RWPE1 (cell line): ENCODE data around the gene PM20D1.

ENCODE experiments used
- CTCF ChIA-PET: fragments of 350-600 bp; sonication (Branson Sonifier 250); formaldehyde crosslinking; extraction: SDS; loops from one replicate; lab custom pipeline; 2021; lab: Yijun Ruan, JAX
- POLR2A ChIA-PET: fragments of 400-600 bp; formaldehyde crosslinking; extraction: SDS; loops from one replicate; lab custom pipeline; 2020; ENCODE audit warnings: antibody characterized with exemption; ENCODE audit not compliant: low non-redundant PET; lab: Yijun Ruan, JAX
- DNase-seq: peaks from one replicate; pipeline ENCODE4 v3.0.0; 2012; ENCODE audit warnings: low spot score
- H3K27ac ChIP-seq: fragments of 450-650 bp; 2 replicates; pipeline ENCODE4 v1.5.1; 2017
- TF ChIP-seq, protein P1 (sequence below): fragments of 450-650 bp; conservative IDR thresholded peaks from 2 replicates; pipeline ENCODE4 v1.5.1; 2017; ENCODE audit warnings: low read depth, mild to moderate bottlenecking

The PM20D1 gene

DNA sequence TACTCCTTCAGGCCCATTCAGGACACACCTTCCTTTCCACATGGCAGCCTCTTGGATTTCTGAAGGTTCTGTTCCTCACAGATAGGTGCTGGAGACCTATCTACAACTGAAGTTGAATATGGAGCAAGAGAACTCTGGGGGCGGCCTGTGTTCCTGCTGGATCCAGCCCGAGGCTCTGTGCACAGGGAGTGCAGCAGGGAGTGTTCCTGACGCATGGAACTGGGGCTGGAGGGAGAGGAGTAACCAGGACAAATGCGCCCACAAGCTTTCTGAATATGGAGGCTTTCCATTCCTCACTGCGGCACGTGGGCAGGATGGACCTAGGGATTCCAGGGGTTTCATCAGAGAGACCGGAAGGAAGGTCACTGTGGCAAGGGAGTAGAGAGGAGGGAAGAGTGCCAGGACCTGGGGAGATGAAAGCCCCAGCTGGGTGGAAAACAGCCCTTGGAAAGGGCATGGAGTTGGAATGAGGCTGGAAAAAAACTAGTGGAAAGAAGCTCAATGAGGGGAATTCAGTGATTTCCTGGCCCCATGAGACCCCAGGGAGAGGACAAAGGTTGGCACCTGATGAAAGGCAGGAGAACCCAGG is 12.5 kb downstream of the PM20D1 start:
- ChIA-PET CTCF (no interaction called here), POLR2A (no interaction called here)
- DNase-seq, result no peak
- TF ChIP-seq, protein P1, sequence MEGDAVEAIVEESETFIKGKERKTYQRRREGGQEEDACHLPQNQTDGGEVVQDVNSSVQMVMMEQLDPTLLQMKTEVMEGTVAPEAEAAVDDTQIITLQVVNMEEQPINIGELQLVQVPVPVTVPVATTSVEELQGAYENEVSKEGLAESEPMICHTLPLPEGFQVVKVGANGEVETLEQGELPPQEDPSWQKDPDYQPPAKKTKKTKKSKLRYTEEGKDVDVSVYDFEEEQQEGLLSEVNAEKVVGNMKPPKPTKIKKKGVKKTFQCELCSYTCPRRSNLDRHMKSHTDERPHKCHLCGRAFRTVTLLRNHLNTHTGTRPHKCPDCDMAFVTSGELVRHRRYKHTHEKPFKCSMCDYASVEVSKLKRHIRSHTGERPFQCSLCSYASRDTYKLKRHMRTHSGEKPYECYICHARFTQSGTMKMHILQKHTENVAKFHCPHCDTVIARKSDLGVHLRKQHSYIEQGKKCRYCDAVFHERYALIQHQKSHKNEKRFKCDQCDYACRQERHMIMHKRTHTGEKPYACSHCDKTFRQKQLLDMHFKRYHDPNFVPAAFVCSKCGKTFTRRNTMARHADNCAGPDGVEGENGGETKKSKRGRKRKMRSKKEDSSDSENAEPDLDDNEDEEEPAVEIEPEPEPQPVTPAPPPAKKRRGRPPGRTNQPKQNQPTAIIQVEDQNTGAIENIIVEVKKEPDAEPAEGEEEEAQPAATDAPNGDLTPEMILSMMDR, result no peak
- no peak overlapping the region for H3K27ac ChIP-seq

DNA sequence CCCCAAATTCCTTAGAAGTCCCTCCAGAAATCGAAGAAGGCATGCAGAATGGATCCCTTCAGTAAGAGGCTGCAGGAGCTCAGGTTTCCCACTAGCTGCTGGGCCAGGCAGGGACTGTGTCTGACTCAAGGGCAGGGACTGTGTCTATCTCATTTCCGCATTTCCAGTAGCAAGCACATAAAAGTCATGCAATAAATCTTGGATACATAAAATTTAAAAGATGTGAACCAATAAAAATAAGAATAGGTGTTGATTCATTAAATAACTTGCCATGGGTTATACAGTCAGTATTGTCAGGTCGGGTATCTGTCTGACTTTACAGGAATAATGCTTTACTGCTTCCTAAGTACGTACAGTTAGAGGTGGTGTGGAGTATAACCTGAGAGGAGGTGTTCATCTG is 15.2 kb downstream of the PM20D1 start:
- TF ChIP-seq, protein P1, result no peak
- ChIA-PET POLR2A (no interaction called here), CTCF (no interaction called here)
- DNase-seq, result no peak
- no peak overlapping the region for H3K27ac ChIP-seq

DNA sequence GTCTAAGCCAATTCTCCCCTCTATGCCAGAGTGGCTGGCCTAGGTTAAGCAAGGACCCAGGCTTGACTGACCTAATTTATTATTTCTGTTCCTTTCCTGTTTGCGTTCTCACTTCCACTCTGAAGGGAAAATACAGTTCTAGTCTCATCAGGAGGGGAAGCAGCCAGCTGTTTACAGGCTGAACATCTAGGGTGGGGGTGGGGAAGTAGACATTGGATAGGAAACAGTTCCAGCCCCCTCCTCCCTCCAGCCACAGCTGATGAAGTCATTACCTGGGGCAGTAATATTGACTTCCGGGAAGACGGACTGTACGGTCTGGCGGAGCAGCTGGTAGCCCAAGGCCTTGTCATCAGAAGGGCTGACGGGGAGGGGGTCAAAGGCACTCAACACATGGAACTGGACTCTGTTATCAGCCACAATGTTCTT is 17.6 kb downstream of the PM20D1 start:
- POLR2A ChIA-PET, result interaction anchor here (0.7 kb wide), 1 partner anchor 20 kb away, joined by 3 read pairs; the partner anchor contains the start of gene SLC41A1
- CTCF ChIA-PET, result interaction anchor here (1.6 kb wide), 1 partner anchor 11 kb away, joined by 7 read pairs; no protein-coding TSS in a partner anchor

DNA sequence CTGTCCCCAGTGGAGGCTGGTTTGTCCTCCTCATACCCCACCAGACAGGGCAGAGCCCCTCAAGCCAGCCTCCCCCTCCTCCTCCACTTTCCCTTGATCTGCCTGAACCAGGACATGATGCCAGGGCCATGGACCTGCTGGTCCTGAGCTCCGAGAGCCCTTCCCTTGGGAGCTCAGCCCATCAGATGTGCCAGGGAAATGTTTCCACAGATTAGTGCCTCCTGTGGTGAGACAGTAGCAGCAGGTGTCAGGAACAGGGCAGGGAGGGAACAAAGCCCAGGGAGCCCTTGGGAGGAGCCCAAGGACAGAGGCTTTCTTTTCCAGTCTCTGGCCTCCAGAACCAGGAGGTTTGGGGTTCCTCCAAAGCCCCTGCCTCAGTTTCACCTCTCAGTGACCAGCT is 22.3 kb downstream of the PM20D1 start:
- DNase-seq, result no peak
- ChIA-PET CTCF (interaction anchor here (1.3 to 1.9 kb wide), 2 partner anchors 11 to 36 kb away, joined by 3 to 6 read pairs; no protein-coding TSS in a partner anchor), POLR2A (no interaction called here)
- H3K27ac ChIP-seq, result no peak overlapping the region
- TF ChIP-seq, protein P1, result no peak

More for the DNA sequence above, 17.6 kb downstream of the PM20D1 start:
- DNase-seq, result no peak
- TF ChIP-seq, protein P1, result no peak
- H3K27ac ChIP-seq, result no peak overlapping the region

DNA sequence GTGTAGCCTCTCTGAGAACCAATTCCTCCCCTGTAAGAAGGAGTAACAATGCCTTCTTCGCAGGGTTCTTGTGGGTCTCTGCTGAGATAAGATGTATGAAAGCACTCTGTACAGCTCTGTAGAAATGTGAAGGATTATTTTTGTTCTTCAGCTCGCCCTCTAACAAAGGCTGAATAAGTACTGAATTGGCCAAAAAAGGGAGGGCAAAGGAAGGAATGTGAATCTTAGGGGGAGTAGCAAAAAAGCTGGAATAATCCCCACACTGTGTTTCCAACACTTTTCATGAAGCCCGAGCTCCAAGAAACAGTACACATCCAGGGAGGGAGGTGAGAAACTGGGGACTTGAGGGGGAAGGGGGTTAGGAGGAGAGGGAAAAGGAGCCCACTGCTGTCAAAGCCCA is 22.9 kb downstream of the PM20D1 start:
- ChIA-PET POLR2A (no interaction called here), CTCF (interaction anchor here (0.7 to 1.9 kb wide), 3 partner anchors 10 to 36 kb away, joined by 3 to 6 read pairs (median 4); no protein-coding TSS in a partner anchor)
- TF ChIP-seq, protein P1, result no peak
- no peak overlapping the region for H3K27ac ChIP-seq
- no peak for DNase-seq

DNA sequence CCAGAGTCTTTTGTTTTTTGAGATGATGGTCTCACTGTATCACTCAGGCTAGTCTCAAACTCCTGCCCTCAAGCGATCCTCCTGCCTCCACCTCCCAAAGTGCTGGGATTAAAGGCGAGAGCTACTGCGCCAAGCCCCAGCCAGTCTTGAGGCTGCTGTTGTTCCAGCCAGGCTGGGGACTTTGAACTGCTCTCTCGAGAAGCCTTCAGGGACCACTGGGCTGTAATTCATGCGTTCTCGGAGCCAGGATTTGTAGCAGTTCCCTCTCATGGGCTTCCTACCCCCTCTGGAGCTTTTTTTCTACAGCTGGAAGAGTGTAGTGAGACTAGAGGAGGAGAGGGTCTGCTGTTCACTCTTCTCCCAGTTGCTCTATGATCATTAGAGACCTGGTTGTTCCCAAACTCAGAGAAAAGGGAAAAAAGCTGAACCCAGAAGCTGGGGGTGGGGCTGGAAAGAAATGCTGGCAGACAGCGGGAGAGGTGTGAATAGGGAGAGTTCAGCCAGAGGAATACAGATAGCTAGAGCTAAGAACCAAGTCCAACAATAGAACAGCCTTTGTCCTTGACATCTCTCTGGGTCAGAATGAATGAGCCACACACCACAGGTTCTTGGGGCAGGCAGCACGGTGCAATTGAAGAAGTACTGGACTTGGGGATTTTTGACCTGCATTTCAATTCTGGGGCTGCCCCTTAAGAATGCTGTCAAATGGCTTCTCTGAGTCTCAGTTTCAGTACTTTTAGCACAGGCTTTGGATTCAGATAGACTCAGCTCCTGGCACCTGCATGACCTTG is 23.7 kb downstream of the PM20D1 start:
- CTCF ChIA-PET, result interaction anchor here (0.7 to 1.9 kb wide), 3 partner anchors 16 to 1282 kb away, joined by 4 to 6 read pairs (median 5); no protein-coding TSS in a partner anchor
- POLR2A ChIA-PET, result interaction anchor here (0.6 kb wide), 1 partner anchor 151 kb away, joined by 3 read pairs; no protein-coding TSS in a partner anchor
- DNase-seq, result no peak
- H3K27ac ChIP-seq, result no peak overlapping the region
- TF ChIP-seq, protein P1, result no peak
